Measurements from ENCODE around the gene CDH13. TPM values are rescaled to one million over a fixed set of nuclear protein-coding genes. Genes with fewer than 3 reads are reported as not detected.

CDH13 gene
- total RNA-seq, 1 donor from 2014 or later = 45.1 TPM

GRCh38 chr16:82741073-82741615 is 114.4 kb downstream of the CDH13 start:
- no peak for TF ChIP-seq CTCF (IDR thresholded peaks at IDR 0.05)
- H3K9me3 Mint-ChIP-seq (ENCODE audit: low read depth) = peaks cover 2% of the 10 kb centered on the region
- peaks cover 4% of the 10 kb centered on the region for H3K4me1 Mint-ChIP-seq (ENCODE audit: low read depth)
- H3K4me3 Mint-ChIP-seq (ENCODE audit: unreplicated experiment) = no peak overlapping the region
- DNase-seq (ENCODE audit: low spot score) = no peak
- H3K27ac Mint-ChIP-seq (ENCODE audit: unreplicated experiment) = no peak overlapping the region
- no peaks in the 10 kb centered on the region for H3K27me3 Mint-ChIP-seq (ENCODE audit: low read depth)
- peaks cover 2% of the 10 kb centered on the region for H3K36me3 Mint-ChIP-seq (ENCODE audit: low read depth)

GRCh38 chr16:82744958-82745357 is 118.2 kb downstream of the CDH13 start:
- H3K4me1 Mint-ChIP-seq (ENCODE audit: low read depth) = no peaks in the 10 kb centered on the region
- no peak overlapping the region for H3K27ac Mint-ChIP-seq (ENCODE audit: unreplicated experiment)
- peaks cover 2% of the 10 kb centered on the region for H3K9me3 Mint-ChIP-seq (ENCODE audit: low read depth)
- peaks cover 3% of the 10 kb centered on the region for H3K36me3 Mint-ChIP-seq (ENCODE audit: low read depth)
- no peaks in the 10 kb centered on the region for H3K27me3 Mint-ChIP-seq (ENCODE audit: low read depth)
- no peak overlapping the region for H3K4me3 Mint-ChIP-seq (ENCODE audit: unreplicated experiment)
- TF ChIP-seq CTCF (IDR thresholded peaks at IDR 0.05) = no peak
- DNase-seq (ENCODE audit: low spot score) = no peak

- Mint-ChIP-seq H3K4me3 (ENCODE audit: unreplicated experiment) (no peak overlapping the region), H3K27me3 (ENCODE audit: low read depth) (no peaks in the 10 kb centered on the region), H3K27ac (ENCODE audit: unreplicated experiment) (no peak overlapping the region), H3K4me1 (ENCODE audit: low read depth) (no peaks in the 10 kb centered on the region), H3K9me3 (ENCODE audit: low read depth) (no peaks in the 10 kb centered on the region), H3K36me3 (ENCODE audit: low read depth) (peaks cover 1% of the 10 kb centered on the region)
- no peak for DNase-seq (ENCODE audit: low spot score)
- peak; percentile 56 for TF ChIP-seq CTCF (IDR thresholded peaks at IDR 0.05)
Observed at GRCh38 chr16:82748026-82748425, 121.3 kb downstream of the CDH13 start.

GRCh38 chr16:82750068-82750467 is 123.3 kb downstream of the CDH13 start:
- no peak for TF ChIP-seq CTCF (IDR thresholded peaks at IDR 0.05)
- DNase-seq (ENCODE audit: low spot score) = no peak
- no peak overlapping the region for H3K4me3 Mint-ChIP-seq (ENCODE audit: unreplicated experiment)
- H3K4me1 Mint-ChIP-seq (ENCODE audit: low read depth) = peaks cover under 1% of the 10 kb centered on the region
- no peaks in the 10 kb centered on the region for H3K27me3 Mint-ChIP-seq (ENCODE audit: low read depth)
- H3K27ac Mint-ChIP-seq (ENCODE audit: unreplicated experiment) = no peak overlapping the region
- peaks cover 1% of the 10 kb centered on the region for H3K36me3 Mint-ChIP-seq (ENCODE audit: low read depth)
- H3K9me3 Mint-ChIP-seq (ENCODE audit: low read depth) = no peaks in the 10 kb centered on the region

GRCh38 chr16:82751020-82751419 is 124.3 kb downstream of the CDH13 start:
- no peak for DNase-seq (ENCODE audit: low spot score)
- Mint-ChIP-seq H3K36me3 (ENCODE audit: low read depth) (peaks cover 1% of the 10 kb centered on the region), H3K27me3 (ENCODE audit: low read depth) (no peaks in the 10 kb centered on the region), H3K4me3 (ENCODE audit: unreplicated experiment) (no peak overlapping the region), H3K4me1 (ENCODE audit: low read depth) (peaks cover 10% of the 10 kb centered on the region), H3K27ac (ENCODE audit: unreplicated experiment) (no peak overlapping the region), H3K9me3 (ENCODE audit: low read depth) (no peaks in the 10 kb centered on the region)
- no peak for TF ChIP-seq CTCF (IDR thresholded peaks at IDR 0.05)
